Measurements from ENCODE around the gene CNTFR. TPM values are rescaled to one million over a fixed set of nuclear protein-coding genes. Genes with fewer than 3 reads are reported as not detected.

CNTFR gene
- total and polyA plus RNA-seq, 4 donors, result 0.75 to 3.3 (median 2.0) TPM

DNA sequence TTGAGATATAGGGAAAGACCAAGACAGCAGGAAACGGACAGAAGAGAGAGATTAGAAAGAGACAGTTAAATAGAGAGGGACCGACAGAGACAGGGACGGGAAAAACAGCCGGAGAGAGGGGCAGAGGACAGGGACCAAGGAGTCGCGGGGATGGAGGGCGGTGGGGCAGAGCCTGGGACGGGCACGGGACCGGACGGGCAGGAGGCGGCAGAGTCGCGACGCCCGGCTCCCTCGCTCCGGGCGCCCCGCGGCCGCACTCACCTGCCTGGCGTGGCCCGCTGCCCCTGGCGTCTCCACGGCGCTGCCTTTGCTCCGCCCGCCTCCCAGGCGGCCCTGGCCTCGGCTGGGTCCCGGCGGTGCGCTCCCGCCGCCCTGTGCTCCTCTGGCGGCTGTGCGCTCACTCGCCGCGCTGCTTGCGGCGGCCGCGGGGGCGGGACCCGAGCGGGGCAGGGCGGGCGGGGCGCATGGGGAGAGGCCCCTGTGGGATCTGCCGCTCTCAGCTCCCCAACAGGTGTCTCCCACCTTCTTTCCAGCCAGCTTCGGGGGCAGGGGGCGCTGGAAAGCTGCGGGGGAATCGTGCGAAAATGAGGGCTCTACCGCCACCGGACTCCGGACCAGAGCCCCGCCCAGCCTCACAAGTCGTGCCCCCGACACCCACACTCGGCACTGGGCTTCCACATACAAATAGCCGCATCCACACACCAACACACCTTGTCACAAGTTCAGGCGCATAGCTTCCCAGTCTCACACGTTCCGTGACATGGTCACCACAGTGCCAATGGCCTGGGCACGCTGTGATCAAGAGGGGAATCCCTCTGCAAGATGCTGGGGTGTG, 39.3 kb upstream of the CNTFR start, which contains the start of gene ARID3C:
ARID3C (minus strand) TSS at position 411 of the 835 bp plus-strand sequence. CDS start 1,052 bp downstream, outside the sequence.
- Histone ChIP-seq H3K9me3 (ENCODE audit: control insufficient read depth in 4 of 4, low read length in 3 of 4) (no peaks in the 10 kb centered on the region), H3K9ac (ENCODE audit: low read depth in 1 of 2, low read length in 2 of 2) (no peak within 1 kb of the TSS), H3K4me3 (ENCODE audit: low read depth in 1 of 3, low read length in 3 of 3) (peak within 1 kb of the TSS in 2 of 3 donors; percentile 54 to 58), H3K36me3 (ENCODE audit: control insufficient read depth in 4 of 4, insufficient read depth in 3 of 4, low read depth in 1 of 4, low read length in 3 of 4) (no peaks in the 10 kb centered on the region), H3K27me3 (ENCODE audit: control insufficient read depth in 4 of 4, insufficient read depth in 4 of 4, low read length in 3 of 4) (no peaks in the 10 kb centered on the region), H3K4me1 (ENCODE audit: control insufficient read depth in 4 of 4, insufficient read depth in 4 of 4, low read length in 3 of 4) (peaks cover 6 to 61% (median 53%) of the 10 kb centered on the region in 4 donors), H3K27ac (ENCODE audit: low read depth in 1 of 2, low read length in 2 of 2) (peak within 1 kb of the TSS in 1 of 2 donors; percentile 86)
- 1% methylated on average over 69 of the region's 69 CpGs for WGBS
- TF ChIP-seq EGR1 (IDR thresholded peaks at IDR 0.05; ENCODE audit: low read depth in 2 of 2), result no peak
- TF ChIP-seq HNF4G (IDR thresholded peaks at IDR 0.05), result no peak
- no peak for TF ChIP-seq FOXA1 (IDR thresholded peaks at IDR 0.05)
- TF ChIP-seq, protein P1, sequence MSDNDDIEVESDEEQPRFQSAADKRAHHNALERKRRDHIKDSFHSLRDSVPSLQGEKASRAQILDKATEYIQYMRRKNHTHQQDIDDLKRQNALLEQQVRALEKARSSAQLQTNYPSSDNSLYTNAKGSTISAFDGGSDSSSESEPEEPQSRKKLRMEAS (IDR thresholded peaks at IDR 0.05), result no peak
- TF ChIP-seq GABPA (IDR thresholded peaks at IDR 0.05 in 1 of 2, conservative IDR thresholded peaks at IDR 0.05 in 1 of 2), result no peak
- TF ChIP-seq NR2F2 (IDR thresholded peaks at IDR 0.05), result no peak
- no peak for TF ChIP-seq REST (IDR thresholded peaks at IDR 0.05)
- no peak for TF ChIP-seq ZBTB33 (IDR thresholded peaks at IDR 0.05)
- no peak for TF ChIP-seq HNF4A (conservative IDR thresholded peaks at IDR 0.05)
- TF ChIP-seq RXRA (IDR thresholded peaks at IDR 0.05), result no peak
- TF ChIP-seq, protein P2, sequence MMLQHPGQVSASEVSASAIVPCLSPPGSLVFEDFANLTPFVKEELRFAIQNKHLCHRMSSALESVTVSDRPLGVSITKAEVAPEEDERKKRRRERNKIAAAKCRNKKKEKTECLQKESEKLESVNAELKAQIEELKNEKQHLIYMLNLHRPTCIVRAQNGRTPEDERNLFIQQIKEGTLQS (IDR thresholded peaks at IDR 0.05), result no peak
- TF ChIP-seq YY1 (IDR thresholded peaks at IDR 0.05), result no peak
- TF ChIP-seq RAD21 (IDR thresholded peaks at IDR 0.05), result no peak
- no peak for TF ChIP-seq SP1 (IDR thresholded peaks at IDR 0.05)
- TF ChIP-seq FOXA2 (IDR thresholded peaks at IDR 0.05), result no peak
- no peak for DNase-seq (ENCODE audit: low spot score)

All from liver (tissue), 9 donors.